ENCODE data around the gene CDC42EP3.

GRCh38 chr2:37631292-37631691 lies 40.1 kb downstream of the CDC42EP3 start:
- TF ChIP-seq EZH2phosphoT487 (IDR thresholded peaks at IDR 0.05; ENCODE audit: unreplicated experiment) = no peak
- no peak for TF ChIP-seq EZH2 (IDR thresholded peaks at IDR 0.05; ENCODE audit: low read depth, unreplicated experiment)
- no peak for TF ChIP-seq POLR2AphosphoS5 (IDR thresholded peaks at IDR 0.05; ENCODE audit: low read depth)
- TF ChIP-seq CTCF (conservative IDR thresholded peaks at IDR 0.05; ENCODE audit: low read depth in 2 of 2) = no peak
- no peak for TF ChIP-seq REST (IDR thresholded peaks at IDR 0.05; ENCODE audit: unreplicated experiment)
- no peak for TF ChIP-seq CREB1 (CRISPR knock-in tag; IDR thresholded peaks at IDR 0.05; ENCODE audit: low read depth)
- no peak for TF ChIP-seq NANOG (IDR thresholded peaks at IDR 0.05; ENCODE audit: borderline replicate concordance)
- no peak for TF ChIP-seq ZNF462 (CRISPR knock-in tag; IDR thresholded peaks at IDR 0.05)
- TF ChIP-seq ETS1 (IDR thresholded peaks at IDR 0.05) = no peak
- TF ChIP-seq JUNB (IDR thresholded peaks at IDR 0.05; ENCODE audit: unreplicated experiment) = no peak
- TF ChIP-seq ZNF331 (CRISPR knock-in tag; IDR thresholded peaks at IDR 0.05; ENCODE audit: low read depth) = no peak
